GM12892 (cell line): Measurements from ENCODE around the gene TM9SF3.

Experiments
- POLR2A ChIP-seq: IDR thresholded peaks from 2 replicates; pipeline ENCODE4 v1.6.1; 2011; ENCODE audit warnings: low read depth, low read length, control low read depth
- POLR2AphosphoS5 ChIP-seq: IDR thresholded peaks from 2 replicates; pipeline ENCODE4 v1.6.1; 2011; ENCODE audit warnings: low read depth, low read length, control low read depth
- TAF1 ChIP-seq: IDR thresholded peaks from 2 replicates; pipeline ENCODE4 v1.6.1; 2011; ENCODE audit warnings: low read depth, mild to moderate bottlenecking, control low read depth, low read length, borderline replicate concordance

GRCh38 chr10:96588616-96589419 is 2.0 kb upstream of the TM9SF3 start:
- TF ChIP-seq TAF1, result no peak
- no peak for TF ChIP-seq POLR2A
- TF ChIP-seq POLR2AphosphoS5, result no peak
